GM21723 (cell line): ENCODE data around the gene AKAP13.

Source experiments
- ATAC-seq: cut with Tn5 transposase; IDR thresholded peaks from one replicate; pipeline ENCODE4 v1.9.1; 2021; ENCODE audit warnings: mild to moderate bottlenecking, moderate library complexity; ENCODE audit not compliant: unreplicated experiment

Gene AKAP13

DNA sequence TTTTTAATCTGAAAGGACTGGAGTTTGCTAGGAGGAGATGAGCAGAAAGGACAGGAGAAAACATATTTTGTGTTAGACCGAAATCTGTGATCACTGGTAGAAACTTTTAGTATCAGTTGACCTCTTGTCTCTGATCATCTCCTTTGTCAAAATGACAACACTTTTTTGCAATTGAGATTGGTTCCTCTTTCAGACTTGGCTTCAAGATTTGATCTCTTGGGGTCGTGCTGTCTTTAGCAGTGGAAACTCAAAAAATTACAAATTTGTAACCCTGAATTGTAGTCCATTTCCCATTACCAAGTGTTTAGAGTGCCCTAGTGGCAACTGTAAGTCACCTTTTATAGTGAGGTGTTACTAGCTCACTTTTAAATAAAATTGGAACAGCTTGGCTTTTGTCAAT, 306.9 kb downstream of the AKAP13 start:
- ATAC-seq, result no peak

DNA sequence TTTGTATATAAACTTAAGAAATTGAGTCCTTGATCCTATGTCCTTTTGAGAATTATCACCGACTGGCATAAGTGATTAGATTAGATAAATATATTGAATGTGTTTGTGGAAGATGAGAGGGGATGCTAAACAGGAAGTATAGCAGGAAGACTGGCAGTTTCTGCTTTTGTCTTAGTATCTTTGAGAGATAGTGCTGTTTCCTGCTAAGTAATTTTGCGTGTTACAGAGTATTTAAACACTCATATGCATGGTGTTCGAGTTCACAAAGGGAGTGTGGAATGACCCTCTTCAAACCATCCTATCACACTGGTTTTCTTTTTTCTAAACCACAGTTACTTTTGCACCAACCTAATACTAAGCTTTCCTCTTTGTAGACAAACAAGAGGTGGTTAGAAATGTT, 308.3 kb downstream of the AKAP13 start:
- ATAC-seq, result no peak

DNA sequence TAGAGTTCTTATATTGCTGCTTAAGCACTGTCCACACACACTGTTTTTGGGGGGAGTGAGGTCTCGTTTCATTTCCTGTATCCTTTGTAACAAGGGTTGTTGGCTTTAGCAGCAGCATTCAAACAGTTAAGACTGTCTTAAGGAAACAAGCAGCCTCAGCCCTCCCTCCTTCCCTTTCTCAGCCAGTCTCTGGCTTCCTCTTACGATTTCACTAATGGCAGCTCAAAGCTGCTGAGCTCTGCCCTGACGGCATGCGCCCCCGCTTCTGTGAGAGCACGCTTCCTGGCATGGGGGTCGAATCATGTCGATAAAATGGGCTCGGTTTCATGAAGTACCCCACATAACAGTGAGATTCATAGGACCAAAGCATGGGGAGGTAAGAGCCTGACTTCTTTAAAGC, 309.3 kb downstream of the AKAP13 start:
- peak; percentile 52 for ATAC-seq

DNA sequence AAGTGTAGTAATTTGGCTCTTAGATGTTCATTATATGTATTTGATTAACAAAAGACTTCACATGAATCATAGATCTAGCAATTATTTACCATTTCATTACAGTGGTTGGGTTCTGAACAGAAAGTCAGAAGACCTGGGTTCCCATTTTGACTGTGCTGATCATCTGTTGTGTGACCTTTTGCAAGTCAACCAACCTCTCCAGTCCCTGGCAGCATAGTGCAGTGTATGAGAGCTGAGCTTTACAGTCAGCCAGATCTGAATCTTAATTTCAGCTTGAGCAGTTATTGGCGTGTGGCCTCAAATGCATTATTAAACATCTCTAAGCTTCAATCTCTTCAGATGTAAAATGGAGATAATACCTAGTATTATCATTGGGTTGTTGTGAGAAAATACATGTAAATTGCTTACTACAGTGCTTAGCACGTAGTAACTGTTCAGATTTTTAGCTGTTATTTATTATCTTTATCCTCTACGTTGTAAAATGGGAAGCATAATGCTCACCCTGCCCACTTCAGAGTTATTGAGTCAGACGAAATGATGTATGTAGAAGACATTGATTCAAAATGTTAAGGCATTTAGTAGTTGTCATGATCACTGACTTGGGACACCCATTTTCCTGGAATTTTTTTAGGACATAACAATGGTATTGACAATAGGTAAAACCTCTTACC, 310.3 kb downstream of the AKAP13 start:
- ATAC-seq, result peak; percentile 52

DNA sequence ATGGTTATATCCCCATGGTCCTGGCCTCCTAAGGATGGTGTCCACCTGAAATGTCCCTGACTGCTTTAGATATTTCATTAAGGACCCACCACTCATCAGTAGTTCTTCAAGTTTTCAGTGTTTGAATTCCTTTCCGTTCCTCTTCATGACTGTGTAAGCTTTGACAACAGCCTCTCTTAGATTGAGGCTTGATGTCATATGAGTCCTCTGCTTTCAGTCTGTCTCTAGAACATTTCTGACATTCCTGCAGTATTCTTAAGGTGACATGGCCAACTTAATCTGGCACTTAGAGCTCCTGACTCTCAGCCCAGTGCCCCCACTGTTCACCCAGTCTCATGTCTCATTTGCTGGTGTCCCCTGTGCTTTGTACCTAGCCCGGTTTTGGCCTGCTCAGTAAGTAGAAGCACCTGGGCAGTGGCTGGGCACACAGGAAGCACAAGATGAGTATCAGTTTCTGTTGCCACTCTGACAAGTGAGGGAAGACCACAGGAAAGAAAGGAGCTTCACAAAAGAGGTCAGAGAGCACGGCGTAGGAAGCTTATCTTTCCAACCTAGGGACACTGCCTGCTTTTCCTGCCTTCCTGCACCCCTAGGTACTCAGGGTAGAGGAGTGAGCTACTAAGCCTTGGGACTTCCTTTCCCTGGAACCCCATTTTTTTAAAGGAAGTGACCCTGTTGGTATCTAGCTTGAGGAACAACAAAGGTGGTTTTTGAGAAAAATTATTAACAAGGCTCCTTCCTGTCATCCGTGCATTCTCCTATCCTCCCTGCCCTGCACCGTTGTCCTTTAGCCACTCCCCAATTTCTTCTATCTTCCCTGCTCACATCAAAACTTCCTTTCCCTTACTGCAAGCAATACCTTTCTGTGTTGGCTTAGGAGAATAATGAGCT, 311.2 kb downstream of the AKAP13 start:
- peak; percentile 46 for ATAC-seq

DNA sequence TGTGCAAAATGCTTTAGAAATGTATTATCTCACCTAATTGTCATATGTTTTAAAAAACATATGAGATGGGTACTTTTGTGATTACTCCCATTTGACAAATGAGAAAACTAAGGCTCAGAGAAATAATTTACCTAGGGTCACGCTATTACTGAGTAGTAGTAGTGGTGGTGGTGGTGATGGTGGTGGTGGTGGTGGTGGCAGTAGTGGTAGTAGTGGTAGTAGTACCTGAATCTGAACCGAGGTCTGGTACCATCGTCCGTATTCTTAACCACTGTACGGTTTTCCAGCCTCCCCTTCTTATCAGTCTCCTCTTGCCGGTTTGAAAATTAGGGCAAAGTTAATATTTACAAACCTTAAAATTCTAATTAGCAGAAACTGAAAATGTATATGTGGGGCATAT, 311.9 kb downstream of the AKAP13 start:
- no peak for ATAC-seq

DNA sequence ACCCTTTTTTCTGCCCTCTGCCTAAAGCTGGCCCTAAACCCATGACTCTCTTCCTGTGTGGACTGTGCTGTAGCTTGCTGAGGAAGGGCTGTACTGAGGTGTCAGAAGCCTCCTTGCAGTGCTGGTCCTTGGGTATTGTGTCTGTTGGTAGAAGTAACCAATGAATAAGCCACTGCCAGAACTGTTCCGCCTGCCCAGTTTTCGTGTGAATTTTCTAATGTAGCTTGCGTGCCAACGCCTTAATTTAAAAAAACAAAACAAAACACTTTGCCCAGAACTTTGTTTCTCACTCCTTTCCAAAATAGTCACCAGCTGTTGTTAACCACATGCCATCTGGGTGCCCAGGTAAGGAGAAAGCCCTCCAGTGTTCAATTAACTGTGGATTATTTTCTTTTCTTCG, 312.5 kb downstream of the AKAP13 start:
- peak; percentile 53 for ATAC-seq

DNA sequence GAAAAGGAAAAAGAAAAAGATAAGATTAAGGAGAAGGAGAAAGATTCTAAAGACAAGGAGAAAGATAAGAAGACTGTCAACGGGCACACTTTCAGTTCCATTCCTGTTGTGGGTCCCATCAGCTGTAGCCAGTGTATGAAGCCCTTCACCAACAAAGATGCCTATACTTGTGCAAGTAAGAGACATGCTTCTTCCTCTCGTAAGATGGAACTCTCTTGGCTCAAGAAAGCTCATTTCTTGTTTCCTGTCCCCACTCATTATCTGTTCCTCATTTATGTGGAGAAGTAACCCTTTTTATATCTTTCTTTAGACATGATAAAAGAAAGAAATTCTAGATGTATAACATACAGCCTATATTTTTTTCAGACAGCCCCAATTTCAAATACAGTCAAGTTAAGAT, 312.9 kb downstream of the AKAP13 start:
- ATAC-seq, result no peak

DNA sequence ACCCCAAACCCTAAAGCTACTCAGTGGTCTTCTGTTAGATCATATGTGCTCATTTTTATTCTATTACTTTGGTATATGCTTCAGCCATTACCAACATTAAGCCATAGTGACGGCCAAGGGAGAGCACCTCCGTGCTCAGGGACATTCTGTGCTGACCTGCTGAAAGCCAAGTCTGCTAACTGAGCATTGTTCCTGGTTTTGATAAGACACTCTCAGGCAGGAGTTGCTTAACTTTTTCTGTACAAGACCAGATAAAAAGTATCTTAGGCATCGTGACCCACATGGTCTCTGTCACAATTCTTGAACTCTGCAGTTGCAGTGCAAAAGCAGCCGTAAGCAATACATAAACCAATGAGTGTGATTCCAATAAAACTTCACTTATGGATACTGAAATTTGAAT, 313.7 kb downstream of the AKAP13 start:
- ATAC-seq, result no peak

DNA sequence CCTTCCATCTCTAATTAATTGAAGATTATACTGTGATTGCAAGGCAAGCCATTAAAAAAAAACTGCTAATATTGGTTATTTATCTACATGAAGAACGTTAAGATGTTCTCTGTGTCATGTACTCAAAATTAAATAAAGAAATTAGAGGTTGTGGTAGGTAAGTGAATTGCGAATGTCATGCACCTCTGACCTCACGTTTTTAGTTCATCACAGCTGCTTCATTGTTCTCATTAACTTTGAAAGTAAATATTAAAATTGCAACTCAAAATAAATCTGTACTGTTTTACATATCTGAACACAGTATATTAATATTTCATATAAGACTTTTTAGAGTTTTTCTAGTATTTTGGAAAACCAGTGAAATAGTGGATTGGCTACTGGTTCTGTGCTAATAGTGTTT, 320.4 kb downstream of the AKAP13 start:
- ATAC-seq, result no peak

DNA sequence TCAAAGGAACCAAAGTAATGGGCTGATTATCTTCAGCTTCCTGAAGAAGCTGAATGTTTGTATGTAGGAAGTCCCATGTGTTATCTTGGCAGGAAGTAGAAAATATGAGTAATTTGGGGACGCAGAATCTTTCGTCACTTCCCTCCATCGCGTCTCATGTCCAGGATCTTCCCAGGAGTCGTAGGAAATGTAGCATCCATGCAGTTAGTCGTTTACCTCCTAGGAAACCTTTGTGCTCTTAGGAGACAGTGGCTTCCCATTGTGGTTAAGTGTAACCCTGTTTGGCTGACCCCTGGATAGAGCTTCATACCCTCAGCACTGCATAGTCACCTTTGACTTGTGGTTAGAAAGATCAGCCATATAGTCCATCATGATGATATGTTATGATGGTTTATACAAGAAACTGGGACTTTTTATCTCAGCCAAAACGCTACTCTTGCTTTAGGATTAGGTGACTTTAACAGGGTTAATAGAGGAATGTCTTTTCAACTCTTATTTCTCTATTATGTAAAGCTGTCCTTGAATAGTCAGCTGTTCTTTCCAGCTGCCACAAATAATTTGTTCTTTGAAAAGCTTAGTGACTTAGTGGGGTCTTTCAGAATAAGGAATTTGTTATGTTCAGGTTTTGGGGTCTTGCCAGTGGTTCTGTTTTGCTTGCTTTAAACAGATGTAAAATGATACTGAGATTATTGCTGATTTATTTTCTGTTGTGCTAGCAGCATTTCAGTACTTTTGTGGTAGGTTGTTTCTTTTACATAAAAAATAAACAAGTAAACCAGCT, 322.1 kb downstream of the AKAP13 start:
- no peak for ATAC-seq

DNA sequence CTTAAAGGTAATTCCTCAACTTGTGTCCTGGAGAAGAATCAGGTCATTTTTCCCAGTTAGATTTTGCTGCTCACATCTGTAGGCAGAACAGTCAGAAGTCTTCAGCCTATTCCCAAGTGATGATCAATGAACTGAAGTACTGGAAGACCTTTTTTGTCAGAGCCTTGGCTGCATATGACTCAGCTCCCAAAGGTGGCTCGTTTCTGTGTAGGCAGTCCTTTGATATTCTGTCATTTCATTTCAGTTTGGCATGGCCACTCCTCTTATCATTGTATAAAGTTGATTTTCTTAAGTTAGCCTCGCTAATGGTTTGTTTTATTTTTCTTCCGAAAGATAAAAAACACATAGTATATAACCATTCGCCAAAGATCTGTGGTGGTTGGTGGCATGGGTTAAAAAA, 323.7 kb downstream of the AKAP13 start:
- ATAC-seq, result no peak

DNA sequence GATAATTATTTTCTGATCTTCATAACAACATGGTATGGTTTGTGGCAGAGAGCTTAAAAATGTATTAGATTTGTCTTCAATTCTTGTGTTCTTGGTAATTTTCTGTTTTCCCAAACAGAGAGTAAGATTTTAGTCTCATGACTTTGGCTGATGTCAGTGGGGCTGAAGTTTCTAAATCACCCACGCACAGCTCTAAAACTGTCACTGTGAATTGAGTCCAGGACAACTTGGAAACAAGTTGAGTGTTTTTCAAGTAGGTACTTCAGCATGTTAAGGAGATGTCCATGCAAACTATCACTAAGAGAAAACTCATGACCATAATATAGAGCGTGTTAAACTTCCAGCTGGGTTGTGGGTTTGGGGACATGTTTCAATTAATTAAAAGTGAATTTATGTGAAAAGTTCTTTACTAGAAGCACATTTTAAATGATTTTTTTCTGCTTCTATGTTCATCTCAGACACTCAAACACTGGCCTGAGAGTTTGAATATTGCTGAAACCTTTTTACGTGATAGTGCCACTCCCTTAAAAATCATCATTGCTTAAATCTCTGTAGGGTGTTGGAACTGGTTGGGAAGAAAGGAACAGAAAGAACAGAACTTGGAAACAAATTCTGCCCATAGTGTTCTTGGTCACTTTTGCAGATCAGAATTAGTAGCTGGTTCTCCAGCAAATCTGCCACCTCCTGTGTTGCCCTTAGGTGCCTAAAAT, 324.5 kb downstream of the AKAP13 start:
- no peak for ATAC-seq

DNA sequence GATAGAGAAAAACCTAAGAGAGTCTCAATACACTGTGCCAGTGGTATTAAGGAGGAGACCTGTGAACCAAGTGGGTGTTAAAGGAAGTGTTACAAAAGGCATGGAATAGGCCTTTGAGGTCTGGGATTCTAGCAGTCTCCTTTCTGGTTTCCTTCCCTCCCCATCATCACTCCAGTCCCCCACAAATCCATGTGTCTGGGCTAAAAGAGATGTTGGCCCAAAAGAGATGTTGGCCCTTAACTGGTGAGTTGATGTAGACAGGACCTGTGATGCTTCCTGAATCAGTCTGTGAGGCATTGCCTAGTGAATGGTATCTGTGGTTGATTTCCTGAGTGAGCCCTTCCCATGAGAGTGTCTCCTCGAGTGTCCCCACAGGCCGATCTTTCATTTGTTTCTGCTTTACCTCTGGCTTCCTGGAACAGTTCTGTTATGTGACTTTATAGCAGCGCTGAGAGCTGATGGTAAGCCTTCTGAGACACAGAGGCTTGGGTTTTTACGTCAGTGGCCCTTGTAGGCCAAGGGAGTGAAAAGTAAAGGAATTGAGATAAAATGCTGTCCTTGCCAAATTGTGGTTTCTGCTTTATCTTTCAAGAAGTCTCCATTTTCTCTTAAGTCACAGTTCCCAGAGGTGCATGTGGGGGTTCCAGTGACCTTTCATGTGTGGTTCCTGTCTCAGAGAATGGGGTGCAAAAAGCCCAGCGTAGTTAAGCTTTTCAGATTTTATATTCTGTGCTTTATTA, 326.5 kb downstream of the AKAP13 start:
- ATAC-seq, result peak; percentile 27

DNA sequence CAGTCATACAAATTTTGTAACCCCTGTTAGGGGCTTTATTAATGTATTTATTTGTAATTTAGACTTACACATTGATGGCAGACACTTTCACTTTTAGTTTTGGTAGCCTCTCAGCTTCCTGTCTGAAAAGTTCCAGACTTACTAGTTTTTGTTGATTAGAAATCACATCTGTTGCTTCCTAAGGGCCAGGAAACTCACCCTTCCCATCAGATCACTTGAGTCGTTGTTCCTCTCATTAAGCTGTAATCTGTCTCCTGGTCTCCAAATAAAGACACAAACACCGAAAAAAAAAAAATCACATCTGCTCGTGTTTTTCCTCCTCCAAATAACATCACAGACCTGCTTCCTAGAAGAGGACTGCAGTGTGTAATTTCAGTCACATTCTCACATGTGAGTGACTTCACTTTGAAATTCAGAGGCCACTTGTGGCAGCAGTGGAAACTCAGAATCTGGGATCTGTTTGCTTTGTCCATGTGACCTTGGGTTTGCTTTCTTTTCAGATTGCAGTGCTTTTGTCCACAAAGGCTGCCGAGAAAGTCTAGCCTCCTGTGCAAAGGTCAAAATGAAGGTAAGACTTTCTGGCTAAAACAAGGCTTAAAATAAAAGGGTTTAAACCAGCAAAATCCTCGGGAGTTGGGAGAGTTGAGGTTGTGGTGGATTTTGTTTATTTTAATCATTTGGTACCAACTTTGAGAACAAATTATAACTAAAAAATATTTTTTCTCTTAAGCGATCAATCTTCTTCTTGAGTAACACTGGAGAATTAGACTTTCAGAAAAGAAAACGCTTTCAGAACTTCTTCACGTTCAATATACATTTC, 327.3 kb downstream of the AKAP13 start:
- ATAC-seq, result peak; percentile 21

DNA sequence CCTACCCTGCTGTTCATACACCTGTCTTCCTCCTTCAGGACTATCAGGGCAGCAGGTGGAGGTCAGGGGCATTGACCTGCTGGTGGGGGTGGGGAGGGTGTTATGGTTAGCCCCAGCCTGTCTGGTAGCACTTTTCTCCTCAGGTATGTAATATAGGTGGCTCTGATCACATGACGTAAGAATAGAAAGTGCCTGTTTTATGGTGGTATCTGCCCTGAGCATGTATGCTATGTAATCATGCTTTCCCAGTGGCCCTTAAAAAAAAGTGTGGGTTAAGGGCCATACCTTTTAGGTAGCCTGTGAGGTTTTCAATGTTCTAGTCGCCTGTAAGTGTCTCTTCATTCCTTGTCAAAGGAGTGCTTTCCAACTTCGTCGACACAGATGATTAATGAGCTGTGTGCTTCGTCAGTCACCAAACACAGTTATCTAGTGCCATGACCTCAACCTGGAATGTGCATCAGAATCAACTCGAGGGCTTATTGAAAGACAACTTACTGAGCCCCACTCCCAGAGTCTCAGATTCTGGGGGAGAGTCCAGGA, 328.1 kb downstream of the AKAP13 start:
- no peak for ATAC-seq

DNA sequence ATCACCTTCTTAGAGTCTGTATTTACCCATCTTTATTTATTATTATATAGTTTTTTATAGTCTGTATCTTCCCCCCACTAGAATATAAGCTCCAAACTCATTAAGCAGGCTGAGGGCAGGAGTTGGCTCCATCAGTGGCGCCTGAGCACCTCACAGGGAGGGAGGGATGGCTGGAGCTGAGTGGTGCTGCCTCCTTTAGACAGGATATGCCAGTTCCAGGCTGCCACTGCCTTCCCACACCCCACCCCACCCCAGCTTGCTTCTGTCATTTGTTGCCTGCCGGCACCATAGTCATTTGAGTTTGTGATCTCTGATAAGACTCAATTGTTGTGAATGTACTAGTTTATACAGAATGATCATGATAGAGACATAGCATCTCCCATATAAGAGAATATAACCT, 328.8 kb downstream of the AKAP13 start:
- no peak for ATAC-seq

DNA sequence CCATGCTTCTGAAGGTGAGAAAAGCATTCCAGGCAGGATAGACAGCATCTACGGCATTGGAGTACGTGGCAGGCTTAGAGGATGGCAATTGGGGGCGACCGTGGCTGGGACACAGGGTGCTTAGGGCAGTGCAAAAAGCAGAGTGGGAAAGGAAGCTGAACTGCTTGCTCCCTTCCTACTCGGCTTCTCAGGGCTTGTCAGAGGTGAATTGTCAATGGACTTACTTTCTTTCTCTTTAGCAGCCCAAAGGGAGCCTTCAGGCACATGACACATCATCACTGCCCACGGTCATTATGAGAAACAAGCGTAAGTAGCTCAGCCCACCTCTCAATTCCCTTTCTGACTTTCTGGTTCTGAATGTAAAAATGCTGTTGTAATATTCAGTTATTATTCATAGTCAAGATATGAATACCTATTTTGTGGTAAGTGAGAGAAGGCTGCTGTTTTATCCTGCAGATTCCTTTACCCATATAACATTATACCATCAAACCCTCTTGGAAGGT, 330.0 kb downstream of the AKAP13 start:
- ATAC-seq, result peak; percentile 39

DNA sequence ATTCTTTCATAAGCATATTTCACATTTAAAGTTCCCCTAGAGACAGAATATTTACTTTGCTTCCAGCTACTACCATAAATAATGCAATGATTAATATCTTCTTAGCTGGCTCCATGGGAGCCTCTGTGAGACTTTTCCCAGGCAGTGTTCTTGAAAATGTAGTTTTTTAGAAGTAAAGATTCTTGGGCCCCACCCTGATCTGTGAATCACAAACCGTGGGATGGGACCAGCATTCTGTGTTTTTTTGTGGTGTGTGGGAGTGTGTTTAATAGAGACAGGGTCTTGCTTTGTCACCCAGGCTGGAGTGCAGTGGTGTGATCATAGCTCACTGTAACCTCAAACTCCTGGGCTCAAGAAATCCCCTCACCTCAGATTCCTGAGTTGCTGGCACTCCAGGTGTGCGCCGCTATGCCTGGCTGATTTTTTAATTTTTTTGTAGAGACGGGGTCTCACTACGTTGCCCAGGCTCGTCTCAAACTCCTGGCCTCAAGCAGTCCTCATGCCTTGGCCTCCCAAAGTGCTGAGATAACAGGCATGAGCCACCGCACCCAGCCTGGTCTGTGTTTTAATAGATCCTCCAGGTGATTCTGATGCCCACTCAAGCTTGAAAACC, 331.3 kb downstream of the AKAP13 start:
- no peak for ATAC-seq
